Measurements from ENCODE around the gene NPR1.

DNA sequence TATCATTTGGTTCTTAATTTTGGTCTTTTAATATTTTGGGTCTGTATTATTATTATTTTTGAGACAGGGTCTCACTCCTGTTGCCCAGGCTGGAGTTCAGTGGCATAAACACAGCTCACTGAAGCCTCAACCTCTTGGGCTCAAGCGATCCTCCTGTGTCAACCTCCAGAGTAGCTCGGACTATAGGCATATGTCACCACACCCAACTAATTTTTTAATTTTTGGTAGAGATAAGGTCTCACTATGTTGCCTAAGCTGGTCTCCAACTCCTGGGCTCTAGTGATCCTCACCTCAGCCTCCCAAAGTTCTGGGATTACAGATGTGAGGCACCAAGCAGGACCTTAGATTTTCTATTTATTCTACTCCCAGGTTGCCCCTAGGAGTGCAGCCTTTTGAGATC, 5.0 kb upstream of the NPR1 start:
- TF ChIP-seq CTCF (IDR thresholded peaks at IDR 0.05; ENCODE audit: low read depth, low read length, poor library complexity, severe bottlenecking) (no peak), EZH2phosphoT487 (IDR thresholded peaks at IDR 0.05; ENCODE audit: borderline replicate concordance, low read length) (no peak)
